Measurements from ENCODE around the gene SEC31A. TPM values are rescaled to one million over a fixed set of nuclear protein-coding genes. Genes with fewer than 3 reads are reported as not detected.

The SEC31A gene
- total RNA-seq, 1 experiment from 2014 or later, result 63.3 TPM

GRCh38 chr4:82797405-82798111 lies 93.4 kb downstream of the SEC31A start:
- DNase-seq (ENCODE audit: low read depth), result peak; percentile 16

DNA sequence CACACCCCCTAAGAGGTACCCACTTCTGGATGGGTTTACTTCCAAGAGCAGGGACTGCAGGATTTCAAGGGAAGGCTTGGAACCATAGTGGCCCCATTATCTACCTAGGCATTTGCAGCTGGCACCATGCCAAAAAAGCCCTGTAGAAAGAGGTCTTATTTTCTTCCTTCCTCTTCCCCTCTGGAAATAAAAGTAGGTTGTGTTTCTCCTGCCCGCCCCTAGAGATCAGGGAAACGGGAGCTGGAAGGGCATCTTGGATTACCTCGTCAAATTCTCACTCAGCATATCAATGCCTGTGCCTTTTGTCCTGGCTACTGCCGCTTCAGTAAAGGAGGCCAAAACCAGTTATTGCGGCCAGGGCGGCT lies 93.9 kb downstream of the SEC31A start:
- DNase-seq (ENCODE audit: low read depth), result no peak

DNA sequence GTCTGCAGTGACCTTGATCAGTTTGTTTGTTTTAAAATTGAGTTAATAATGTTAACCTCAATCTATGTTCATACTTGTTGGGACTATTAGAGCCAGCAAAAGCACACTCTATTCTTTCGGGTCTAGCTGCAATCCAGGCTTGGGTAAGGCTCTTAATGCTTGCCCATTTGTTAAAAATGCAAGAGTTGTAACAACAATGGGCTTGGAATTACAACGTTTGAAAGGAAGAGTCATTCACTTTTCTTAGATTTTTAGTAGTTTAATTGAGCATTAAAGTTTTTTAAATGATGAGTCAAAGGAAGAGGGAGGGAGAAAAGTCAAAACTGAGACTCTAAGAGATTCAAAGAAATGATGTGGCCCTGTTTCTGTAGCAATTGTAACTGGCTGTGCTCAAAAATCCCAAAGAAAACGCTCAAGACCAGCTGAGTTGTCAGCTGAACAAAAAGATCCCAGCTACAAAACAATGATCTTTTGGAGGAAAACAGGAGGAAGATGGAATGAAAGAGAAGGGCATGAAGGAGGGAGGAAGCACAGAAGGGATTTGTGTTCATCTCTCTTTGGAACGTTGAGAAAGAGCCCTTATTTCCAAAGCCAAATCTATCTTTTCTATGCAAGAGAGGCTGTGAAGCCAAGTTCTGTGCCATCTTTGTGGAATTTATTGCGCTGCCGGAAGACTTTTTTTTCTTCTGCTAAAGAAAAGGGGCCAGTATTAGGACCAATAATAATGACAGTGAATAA lies 97.9 kb downstream of the SEC31A start:
- DNase-seq (ENCODE audit: low read depth), result no peak

DNA sequence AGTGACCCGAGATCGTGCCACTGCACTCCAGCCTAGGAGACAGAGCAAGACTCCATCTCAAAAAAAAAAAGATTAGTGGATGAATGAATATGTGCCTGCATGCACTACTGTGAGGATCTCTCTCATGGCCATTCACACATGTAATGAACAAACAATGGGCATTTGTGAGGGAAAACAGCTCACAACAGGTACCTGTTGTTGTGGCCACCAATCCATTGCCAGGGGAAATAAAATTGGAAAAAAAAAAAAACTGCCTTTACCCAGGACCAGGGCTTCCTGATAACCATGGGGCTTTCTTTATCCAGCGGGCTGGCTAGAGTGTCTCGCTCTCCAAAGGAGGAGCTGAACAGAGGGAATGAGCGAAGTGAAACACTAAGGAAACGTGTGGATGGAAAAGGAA lies 99.8 kb downstream of the SEC31A start:
- DNase-seq (ENCODE audit: low read depth), result no peak

DNA sequence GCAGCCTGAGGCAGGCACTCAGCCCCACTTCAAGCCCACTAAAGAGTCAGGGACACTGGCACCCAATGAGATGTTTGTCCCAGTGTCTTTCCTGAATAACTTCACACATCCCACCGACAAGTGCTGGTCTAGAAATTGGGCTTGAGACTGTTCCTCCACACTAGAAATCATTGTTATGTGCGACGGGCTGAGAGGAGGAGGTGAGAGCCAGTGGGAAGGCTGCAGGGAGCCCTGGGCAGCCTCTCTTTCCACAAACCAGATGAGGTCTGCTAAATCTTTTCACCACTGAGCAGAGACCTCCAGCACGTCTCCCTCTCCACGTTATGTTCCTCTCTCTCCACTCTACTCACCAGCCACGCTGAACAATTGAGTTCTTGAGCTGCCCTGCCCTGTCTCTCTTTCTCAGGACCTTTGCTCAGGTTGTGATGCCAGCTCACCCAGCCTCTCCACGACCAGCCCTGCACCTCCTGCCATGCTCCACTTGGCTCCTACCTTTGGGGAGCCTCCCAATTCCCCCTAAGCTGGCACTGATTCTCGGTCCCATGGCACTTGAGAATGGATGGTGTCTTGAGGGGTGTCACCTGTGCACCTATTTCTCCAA lies 100.8 kb downstream of the SEC31A start:
- DNase-seq (ENCODE audit: low read depth), result no peak

- no peak for DNase-seq (ENCODE audit: low read depth)
These were observed 101.8 kb downstream of the SEC31A start for GRCh38 chr4:82789025-82789776.

DNA sequence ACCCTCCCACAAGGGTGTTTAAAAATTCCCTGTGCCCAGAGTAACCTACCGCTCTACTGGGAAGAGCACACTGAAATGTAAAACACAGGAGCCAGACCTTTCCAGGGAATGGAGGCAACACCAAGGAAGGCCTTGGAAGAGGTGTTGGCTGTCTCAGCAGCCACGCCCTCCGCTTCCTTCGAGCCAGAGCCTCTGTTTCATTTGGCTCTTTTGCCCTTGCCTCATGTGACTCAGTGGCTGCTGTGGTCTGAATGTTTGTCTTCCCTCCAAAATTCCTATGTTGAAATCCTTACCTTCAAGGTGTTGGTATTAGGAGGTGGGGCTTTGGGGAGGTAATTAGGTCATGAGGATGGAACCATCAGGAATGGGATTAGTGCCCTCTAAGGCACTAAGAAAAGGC lies 103.6 kb downstream of the SEC31A start:
- peak; percentile 10 for DNase-seq (ENCODE audit: low read depth)

DNA sequence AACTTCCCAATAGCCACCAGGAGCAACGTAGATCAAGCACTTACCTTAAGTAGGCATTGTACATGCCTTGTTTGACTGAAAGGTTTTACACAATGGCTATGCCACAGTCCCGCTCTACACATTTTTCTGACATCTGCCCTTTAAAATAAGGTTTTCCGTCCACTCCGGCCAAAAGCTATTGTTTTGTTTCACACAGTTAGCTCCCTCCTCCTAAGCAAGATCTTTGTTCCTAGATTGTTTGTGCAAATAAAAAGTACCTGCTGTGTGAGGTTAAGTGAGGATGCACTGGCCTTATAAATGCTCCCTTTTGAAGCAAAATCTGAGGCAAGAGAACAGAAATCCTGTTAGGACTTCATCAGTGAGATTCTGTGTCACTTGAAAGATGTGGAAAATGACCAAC lies 104.1 kb downstream of the SEC31A start:
- no peak for DNase-seq (ENCODE audit: low read depth)

DNA sequence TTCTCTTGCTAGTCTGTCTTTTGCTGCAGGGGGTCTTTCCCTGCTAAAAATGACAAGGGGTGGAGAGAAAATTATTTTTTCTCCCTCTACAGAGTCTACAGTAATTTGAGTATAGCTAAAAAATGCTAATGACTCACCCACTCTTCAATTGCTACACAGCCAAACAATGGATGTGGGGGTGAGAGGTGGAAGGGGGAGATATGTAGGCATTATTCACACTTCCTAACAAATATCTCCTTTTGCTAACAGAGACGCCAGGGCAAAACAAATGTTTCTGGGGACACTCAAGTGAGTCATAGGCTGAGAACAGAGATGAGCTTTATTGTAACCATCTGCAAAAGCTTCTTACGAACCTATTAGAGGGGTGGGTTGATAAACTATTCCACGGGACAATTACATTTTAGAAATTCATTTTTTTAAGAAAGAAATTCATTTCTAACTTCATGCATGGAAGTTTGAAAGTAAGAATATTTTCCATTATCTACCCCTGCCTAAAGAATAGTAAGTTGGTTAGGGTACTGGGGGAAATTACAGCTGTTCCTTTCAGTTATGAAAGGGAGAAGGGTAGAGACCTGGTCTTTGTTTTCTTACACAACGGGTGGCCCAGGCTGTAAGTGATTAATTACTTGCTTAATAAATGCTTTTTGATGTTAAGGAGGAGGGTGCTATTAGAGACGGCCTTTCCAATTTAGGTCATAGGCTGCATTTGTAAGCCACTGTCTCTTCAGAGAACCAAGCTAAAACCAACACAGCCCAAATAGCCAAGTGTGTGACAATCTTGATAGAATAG lies 105.1 kb downstream of the SEC31A start:
- peak; percentile 75 for DNase-seq (ENCODE audit: low read depth)

DNA sequence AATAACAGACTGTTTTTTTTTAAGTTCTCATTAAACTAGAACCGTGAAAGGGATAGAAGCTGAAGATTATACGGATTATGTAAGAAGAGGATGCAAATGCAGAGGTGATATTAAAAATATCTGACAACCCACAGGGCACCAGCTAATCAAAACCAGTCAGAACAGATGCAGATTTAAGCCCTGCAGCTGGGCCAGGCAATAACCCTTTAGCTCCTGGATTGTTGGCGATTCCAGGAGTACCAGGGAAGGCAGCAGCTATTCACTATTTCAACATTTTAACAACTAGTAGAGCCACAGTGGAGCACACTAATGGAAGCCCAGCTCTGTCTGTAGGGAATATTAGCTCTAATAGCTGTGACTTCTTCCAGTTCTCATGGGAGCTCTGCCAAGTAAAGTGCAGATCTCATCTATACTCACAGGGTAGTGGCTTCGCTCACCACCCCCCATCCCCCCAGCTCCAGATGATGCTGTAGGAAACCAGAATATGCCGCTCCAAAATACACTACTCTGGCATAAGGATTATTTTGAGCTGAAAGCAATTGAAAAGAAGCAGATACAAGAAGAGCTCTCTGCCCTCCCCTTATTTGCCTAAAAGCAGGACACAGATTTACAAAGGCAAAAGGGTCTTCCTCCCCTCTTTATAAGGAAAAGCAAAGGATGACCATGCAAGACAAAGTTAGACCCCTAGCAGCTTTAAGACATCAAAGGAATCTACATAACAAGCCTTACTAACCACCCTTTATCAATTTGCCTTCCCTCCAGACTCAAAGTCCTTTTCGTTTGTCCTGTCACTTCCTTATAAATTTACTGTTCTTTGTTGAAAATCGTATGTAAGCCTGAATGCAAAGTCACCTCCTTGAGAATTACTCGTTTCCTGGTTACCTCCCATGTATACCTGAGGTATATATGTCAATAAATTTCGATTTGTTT lies 106.0 kb downstream of the SEC31A start:
- peak; percentile 9 for DNase-seq (ENCODE audit: low read depth)

- no peak for DNase-seq (ENCODE audit: low read depth)
These were observed 108.2 kb downstream of the SEC31A start for GRCh38 chr4:82782626-82783345.

DNA sequence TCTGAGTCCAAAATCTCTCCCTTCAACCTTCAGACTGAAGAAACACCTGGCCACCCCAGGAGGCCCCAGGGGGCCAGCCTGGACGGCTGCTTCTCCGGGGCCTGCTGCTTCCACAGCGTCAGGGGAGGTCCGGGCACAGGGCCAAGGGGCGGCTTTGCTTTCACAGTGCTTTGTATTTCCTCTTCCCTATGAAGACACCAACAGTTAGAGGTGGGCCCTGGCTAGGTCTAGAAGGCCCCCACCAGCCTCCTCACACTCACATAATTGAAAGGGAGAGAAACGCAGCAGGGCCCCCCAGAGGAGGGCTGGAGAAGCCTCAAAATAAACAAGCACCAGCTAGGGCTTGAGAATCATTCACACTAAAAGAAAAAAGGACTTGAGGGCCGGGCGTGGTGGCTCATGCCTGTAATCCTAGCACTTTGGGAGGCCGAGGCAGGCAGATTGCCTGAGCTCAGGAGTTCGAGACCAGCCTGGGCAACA lies 110.2 kb downstream of the SEC31A start:
- peak; percentile 80 for DNase-seq (ENCODE audit: low read depth)

- no peak for DNase-seq (ENCODE audit: low read depth)
These were observed 110.7 kb downstream of the SEC31A start for GRCh38 chr4:82780170-82780751.

- DNase-seq (ENCODE audit: low read depth), result peak; percentile 39
These were observed 111.9 kb downstream of the SEC31A start for GRCh38 chr4:82779032-82779431.

GRCh38 chr4:82777857-82778525 lies 113.0 kb downstream of the SEC31A start:
- DNase-seq (ENCODE audit: low read depth), result no peak

DNA sequence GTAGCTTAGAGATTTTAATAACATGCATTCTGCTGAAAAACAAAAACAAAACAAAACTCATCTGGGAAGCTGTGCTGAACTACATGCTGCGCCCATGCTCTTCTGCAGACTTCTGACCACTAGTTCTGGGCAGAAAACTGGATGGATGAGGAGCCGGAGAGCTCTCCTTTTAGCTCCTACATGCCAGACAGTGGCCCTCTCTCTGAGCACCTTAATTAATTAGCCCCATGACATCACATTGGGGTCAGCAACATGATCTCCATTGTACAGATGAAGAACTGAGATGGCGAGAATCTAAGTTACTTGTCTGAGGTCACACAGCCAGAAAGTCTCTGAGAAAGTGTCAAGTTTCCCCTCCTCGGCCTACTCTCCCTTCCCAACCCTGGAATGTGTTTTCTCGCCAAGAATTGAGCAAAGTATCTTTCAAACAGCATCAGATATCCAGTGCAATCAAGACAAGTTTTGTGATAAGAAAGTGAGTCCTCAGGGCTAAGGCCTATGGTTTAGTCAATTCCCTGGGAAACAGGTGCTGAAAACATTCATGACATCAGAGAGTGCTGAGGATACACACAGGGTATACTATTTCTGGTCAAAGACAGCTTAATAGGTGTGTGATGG lies 113.9 kb downstream of the SEC31A start:
- no peak for DNase-seq (ENCODE audit: low read depth)

GRCh38 chr4:82775243-82775642 lies 115.7 kb downstream of the SEC31A start:
- DNase-seq (ENCODE audit: low read depth), result no peak

DNA sequence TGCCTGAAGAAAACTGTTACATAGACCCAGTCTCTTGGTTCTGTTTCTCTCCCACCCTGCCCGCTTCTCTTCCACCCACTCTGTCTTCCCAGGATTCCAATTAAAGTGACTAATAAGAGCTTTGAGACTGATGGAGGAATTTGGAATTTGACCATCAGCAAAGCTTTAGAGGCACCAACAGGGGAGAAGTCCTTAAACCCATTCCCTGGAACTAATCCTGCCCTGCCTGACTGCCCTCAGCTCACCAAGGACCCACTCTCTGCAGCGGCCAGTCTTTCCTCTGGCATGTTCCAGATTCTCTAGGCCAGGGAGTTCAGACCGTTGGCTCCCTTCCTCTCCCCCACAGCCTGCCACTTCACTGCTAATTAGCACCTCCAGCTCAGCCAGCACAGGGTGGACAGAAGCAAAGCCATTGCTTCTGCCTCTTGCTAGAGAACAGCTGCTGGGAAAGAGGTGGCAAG lies 116.2 kb downstream of the SEC31A start:
- DNase-seq (ENCODE audit: low read depth), result no peak

Measured in Daoy (cell line).